Stomach smooth muscle (tissue), 2 donors: ENCODE data around the gene SUMO2.
A peak's percentile ranks its signal among the peaks of the same experiment; 100 is the strongest.
"Not testable (repeated sequence)": the region's sequence is repeated elsewhere in the genome, so short reads cannot be mapped to it uniquely, and the experiment has no call there.

Experiments
- H3K27ac ChIP-seq: one replicate; pipeline ENCODE4 v1.7.0; 2013; ENCODE audit warnings: mild to moderate bottlenecking, low read length, inconsistent platforms
- H3K27me3 ChIP-seq, 2 donors: one replicate each; pipeline ENCODE4 v1.7.0; 2013; ENCODE audit warnings: low read length in 2 of 2; ENCODE audit not compliant: insufficient read depth in 2 of 2, control insufficient read depth in 1 of 2
- H3K36me3 ChIP-seq, 2 donors: one replicate each; pipeline ENCODE4 v1.7.0; 2013; ENCODE audit warnings: low read length in 2 of 2; ENCODE audit not compliant: control insufficient read depth in 2 of 2, insufficient read depth in 2 of 2
- H3K4me1 ChIP-seq: one replicate; pipeline ENCODE4 v1.7.0; 2013; ENCODE audit warnings: low read length; ENCODE audit not compliant: control insufficient read depth, insufficient read depth
- H3K4me3 ChIP-seq, 2 donors: one replicate each; pipeline ENCODE4 v1.7.0; 2013; ENCODE audit warnings: low read length in 2 of 2
- H3K9ac ChIP-seq, 2 donors: one replicate each; pipeline ENCODE4 v1.7.0; 2013; ENCODE audit warnings: low read length in 2 of 2, mild to moderate bottlenecking in 1 of 2
- H3K9me3 ChIP-seq, 2 donors: one replicate each; pipeline ENCODE4 v1.7.0; 2013; ENCODE audit warnings: low read length in 2 of 2; ENCODE audit not compliant: control insufficient read depth in 2 of 2
- donor health status: healthy.
- donor health status: Pancreatic carcinoma.

SUMO2 gene

GRCh38 chr17:75146592-75146991 is 36.2 kb downstream of the SUMO2 start:
- H3K27me3 ChIP-seq: no peaks in the 10 kb centered on the region
- H3K27ac ChIP-seq: no peak overlapping the region
- no peaks in the 10 kb centered on the region for H3K4me1 ChIP-seq
- no peak overlapping the region for H3K4me3 ChIP-seq
- H3K9me3 ChIP-seq: no peaks in the 10 kb centered on the region
- peaks cover 3 to 8% of the 10 kb centered on the region in 2 donors for H3K36me3 ChIP-seq
- H3K9ac ChIP-seq: no peak overlapping the region

GRCh38 chr17:75144816-75145512 is 37.8 kb downstream of the SUMO2 start:
- no peak overlapping the region for H3K4me3 ChIP-seq
- H3K9me3 ChIP-seq: no peaks in the 10 kb centered on the region
- H3K4me1 ChIP-seq: no peaks in the 10 kb centered on the region
- H3K27me3 ChIP-seq: no peaks in the 10 kb centered on the region
- H3K9ac ChIP-seq: peak overlapping the region in 1 of 2 donors; percentile 13
- no peak overlapping the region for H3K27ac ChIP-seq
- H3K36me3 ChIP-seq: peaks cover 3 to 8% of the 10 kb centered on the region in 2 donors

- H3K9me3 ChIP-seq: no peaks in the 10 kb centered on the region
- no peak overlapping the region for H3K27ac ChIP-seq
- H3K4me3 ChIP-seq: no peak overlapping the region
- no peaks in the 10 kb centered on the region for H3K4me1 ChIP-seq
- H3K9ac ChIP-seq: no peak overlapping the region
- H3K36me3 ChIP-seq: peaks cover 3 to 8% of the 10 kb centered on the region in 2 donors
- no peaks in the 10 kb centered on the region for H3K27me3 ChIP-seq
Measured at GRCh38 chr17:75142236-75142971, 40.4 kb downstream of the SUMO2 start.

- H3K4me3 ChIP-seq: no peak overlapping the region
- H3K27ac ChIP-seq: no peak overlapping the region
- no peaks in the 10 kb centered on the region for H3K4me1 ChIP-seq
- no peak overlapping the region for H3K9ac ChIP-seq
- no peaks in the 10 kb centered on the region for H3K27me3 ChIP-seq
- H3K36me3 ChIP-seq: no peaks in the 10 kb centered on the region
- no peaks in the 10 kb centered on the region for H3K9me3 ChIP-seq
Measured at GRCh38 chr17:75138519-75138918, 44.2 kb downstream of the SUMO2 start.

GRCh38 chr17:75137762-75138161 is 45.0 kb downstream of the SUMO2 start:
- H3K36me3 ChIP-seq, H3K4me1 ChIP-seq, H3K27ac ChIP-seq, H3K9ac ChIP-seq, H3K9me3 ChIP-seq, H3K27me3 ChIP-seq, H3K4me3 ChIP-seq: not testable (repeated sequence)

- no peak overlapping the region for H3K27ac ChIP-seq
- H3K27me3 ChIP-seq: no peaks in the 10 kb centered on the region
- H3K9me3 ChIP-seq: no peaks in the 10 kb centered on the region
- no peaks in the 10 kb centered on the region for H3K4me1 ChIP-seq
- H3K4me3 ChIP-seq: no peak overlapping the region
- no peak overlapping the region for H3K9ac ChIP-seq
- H3K36me3 ChIP-seq: no peaks in the 10 kb centered on the region
Measured at GRCh38 chr17:75135946-75136345, 46.8 kb downstream of the SUMO2 start.

GRCh38 chr17:75135452-75135851 is 47.3 kb downstream of the SUMO2 start:
- no peaks in the 10 kb centered on the region for H3K36me3 ChIP-seq
- no peaks in the 10 kb centered on the region for H3K9me3 ChIP-seq
- no peak overlapping the region for H3K27ac ChIP-seq
- H3K4me3 ChIP-seq: no peak overlapping the region
- H3K4me1 ChIP-seq: peaks cover 5% of the 10 kb centered on the region
- H3K27me3 ChIP-seq: no peaks in the 10 kb centered on the region
- no peak overlapping the region for H3K9ac ChIP-seq

- H3K27ac ChIP-seq, H3K36me3 ChIP-seq, H3K9ac ChIP-seq, H3K4me1 ChIP-seq, H3K4me3 ChIP-seq, H3K9me3 ChIP-seq, H3K27me3 ChIP-seq: not testable (repeated sequence)
Measured at GRCh38 chr17:75133607-75134347, 49.0 kb downstream of the SUMO2 start.

GRCh38 chr17:75133001-75133400 is 49.8 kb downstream of the SUMO2 start:
- peaks cover 0 to 4% of the 10 kb centered on the region in 2 donors for H3K36me3 ChIP-seq
- no peaks in the 10 kb centered on the region for H3K27me3 ChIP-seq
- H3K27ac ChIP-seq: no peak overlapping the region
- H3K4me1 ChIP-seq: peaks cover 8% of the 10 kb centered on the region
- H3K9me3 ChIP-seq: no peaks in the 10 kb centered on the region
- no peak overlapping the region for H3K4me3 ChIP-seq
- no peak overlapping the region for H3K9ac ChIP-seq

GRCh38 chr17:75132018-75133000 is 50.5 kb downstream of the SUMO2 start:
- not testable (repeated sequence) for H3K36me3 ChIP-seq, H3K4me1 ChIP-seq, H3K27me3 ChIP-seq, H3K9me3 ChIP-seq
- H3K27ac ChIP-seq: peak overlapping the region; percentile 77
- H3K4me3 ChIP-seq: peak overlapping the region; percentile 84
- peak overlapping the region; percentile 81 to 92 for H3K9ac ChIP-seq
